GM18520 (cell line): Measurements from ENCODE around the gene CLCN6.
"Not testable (repeated sequence)": the region's sequence is repeated elsewhere in the genome, so short reads cannot be mapped to it uniquely, and the experiment has no call there.

Experiments
- ATAC-seq: cut with Tn5 transposase; IDR thresholded peaks from one replicate; pipeline ENCODE4 v1.9.1; 2021; ENCODE audit not compliant: unreplicated experiment

Gene CLCN6

DNA sequence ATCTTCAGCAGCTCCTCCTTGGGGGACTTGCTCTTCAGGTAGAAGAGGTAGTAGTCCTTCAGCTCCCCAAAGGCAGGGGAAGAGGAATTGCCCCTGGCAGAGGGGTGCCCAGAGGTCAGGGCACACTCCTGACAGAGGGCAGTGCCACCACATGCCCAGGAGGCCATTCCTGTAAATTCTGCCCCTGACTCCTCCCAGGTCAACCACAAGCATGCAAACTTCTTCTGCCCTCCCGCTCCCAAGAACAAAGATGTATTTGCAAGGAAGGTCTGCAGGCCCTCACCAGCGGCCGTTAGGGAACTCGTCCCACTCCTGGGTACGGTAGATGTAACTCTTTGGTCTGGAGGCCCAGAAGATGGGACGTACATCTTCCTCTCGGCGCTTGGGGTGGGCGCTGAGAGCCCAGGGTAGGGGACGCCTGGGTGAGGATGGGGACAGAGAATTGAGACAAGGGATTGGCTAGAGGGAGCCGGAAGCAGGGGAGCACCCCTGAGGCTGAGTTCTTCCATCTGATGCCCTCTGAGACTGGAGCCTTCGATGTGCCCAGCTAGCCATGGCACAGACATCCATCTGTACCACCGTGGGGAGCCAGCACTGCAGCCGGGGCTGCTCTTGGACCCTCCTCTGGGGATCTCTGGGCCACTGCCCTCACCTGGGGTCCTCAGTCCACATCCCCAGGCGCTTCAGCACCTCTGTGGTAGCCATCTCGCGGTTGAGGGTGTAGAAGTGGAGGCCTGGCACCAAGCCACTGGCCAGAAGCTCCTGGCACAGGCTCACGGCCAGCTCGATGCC, 11.3 kb upstream of the CLCN6 start:
- ATAC-seq = no peak

DNA sequence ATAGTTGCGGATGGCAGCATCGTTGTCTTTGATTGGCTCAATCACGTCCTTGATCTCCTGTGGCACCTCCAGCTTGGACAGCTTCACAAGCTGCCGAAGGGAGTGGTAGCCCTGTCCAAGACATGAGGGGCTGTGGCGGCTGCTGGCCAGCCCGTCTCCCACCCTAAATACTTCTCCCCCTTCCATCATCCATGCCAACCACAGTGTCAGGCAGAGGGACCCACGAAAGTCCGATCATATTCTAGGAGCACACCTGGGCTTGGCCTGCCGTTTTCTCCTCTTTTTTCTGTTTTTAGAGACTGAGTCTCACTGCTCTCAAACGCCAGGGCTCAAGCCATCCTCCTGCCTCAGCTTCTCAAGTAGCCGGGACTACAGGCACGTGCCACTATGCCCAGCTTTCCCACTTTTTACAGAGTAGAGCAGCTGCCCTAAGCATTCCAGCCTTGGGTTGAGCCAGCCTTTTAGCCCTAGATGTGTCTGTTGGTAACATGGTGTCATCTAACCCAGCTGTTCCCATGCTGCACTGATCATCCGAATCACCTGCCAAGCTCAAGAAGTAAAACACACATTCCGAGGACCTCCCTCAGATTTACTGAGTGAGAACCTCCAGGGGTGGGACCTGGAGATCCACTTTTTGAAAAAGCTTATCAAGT, 10.6 kb upstream of the CLCN6 start:
- ATAC-seq = no peak

DNA sequence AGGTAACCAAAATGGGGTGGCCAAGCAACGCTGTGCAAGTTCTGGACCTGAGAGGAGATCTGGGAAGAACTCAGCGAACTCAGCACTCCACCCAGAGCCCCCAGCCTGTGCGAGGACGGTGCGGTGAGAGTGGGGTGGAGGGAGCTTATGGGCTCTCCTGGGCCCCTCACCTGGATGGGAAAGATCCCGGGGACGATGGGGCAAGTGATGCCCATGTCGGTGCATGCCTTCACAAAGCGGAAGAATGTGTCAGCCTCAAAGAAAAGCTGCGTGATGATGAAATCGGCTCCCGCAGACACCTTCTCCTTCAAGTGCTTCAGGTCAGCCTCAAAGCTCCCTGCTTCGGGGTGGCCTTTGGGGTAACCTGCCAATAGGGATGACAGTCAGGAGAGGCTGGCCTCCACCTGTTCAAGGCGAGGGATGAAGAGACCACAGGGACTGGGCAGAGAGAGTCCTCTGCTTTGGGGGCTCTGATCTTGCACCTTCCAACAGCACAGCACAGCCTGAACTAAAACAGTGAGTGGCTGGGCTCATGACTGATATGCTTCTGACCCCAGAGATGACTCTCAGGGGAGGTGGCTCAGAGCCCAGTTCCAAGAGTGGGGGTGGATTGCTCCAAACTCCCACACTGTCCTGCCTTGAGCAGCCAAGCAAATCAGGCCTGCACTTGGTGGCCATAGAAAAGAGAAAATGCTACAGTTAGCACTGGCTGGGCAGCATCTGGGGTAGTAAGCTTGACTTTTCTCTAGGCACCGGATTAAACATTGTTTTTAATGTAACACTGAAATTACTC, 9.8 kb upstream of the CLCN6 start:
- ATAC-seq = no peak

GRCh38 chr1:11797525-11798216, 8.3 kb upstream of the CLCN6 start:
- no peak for ATAC-seq

DNA sequence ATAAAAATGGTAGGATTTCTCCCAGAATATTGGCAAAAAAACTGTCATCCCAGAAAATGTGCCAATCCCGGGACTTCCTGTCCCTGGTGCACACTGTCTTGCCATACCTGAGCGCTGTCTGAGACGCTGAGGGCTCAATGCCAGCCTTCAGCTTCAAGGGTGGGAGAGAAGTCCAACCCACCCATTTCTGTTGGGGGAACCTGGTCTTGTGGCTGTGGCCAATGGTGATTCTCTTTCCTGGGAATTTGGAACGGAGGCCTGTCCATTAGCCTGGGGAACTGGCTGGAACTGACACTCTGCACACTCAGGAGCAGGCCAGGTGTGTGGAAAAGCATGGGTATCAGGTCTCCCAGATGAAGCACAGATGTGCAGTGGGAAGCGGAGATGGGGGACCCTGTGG, 6.9 kb upstream of the CLCN6 start:
- ATAC-seq = no peak

GRCh38 chr1:11799896-11800295, 6.1 kb upstream of the CLCN6 start:
- ATAC-seq = no peak

- no peak for ATAC-seq
Observed at GRCh38 chr1:11800391-11800755, 5.6 kb upstream of the CLCN6 start.

DNA sequence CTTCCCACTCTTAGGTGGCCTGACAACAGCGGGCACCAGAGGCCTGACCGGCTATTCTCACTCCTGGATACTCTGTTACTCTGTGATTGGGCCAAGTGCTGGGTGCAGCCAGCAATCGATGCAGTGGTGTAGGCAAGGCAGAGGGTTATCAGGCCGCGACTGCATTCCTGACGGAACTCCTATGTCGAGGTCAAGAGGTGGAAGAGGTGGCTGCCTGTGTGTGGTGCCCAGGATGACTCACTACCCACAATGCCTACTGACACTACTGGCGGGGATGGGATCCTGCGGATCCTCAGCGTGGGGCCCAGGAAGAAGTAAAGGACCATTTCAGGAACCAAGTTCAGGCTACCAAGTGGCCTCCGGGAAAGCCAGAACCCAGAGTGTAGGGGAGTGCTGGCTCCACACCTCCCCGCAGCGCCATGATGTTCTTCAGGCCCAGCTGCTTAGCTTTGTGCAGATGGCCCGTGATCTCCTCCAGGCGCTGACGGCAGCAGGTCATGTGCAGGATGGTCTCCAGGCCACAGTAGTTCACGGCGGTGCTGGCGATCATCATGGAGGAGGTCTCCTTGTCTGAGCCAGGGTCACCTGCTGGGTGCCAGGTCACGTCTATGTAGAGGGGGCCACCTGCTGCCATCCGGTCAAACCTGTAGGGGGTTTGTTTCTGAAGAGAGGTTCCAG, 5.1 kb upstream of the CLCN6 start:
- no peak for ATAC-seq

- ATAC-seq = no peak
Observed at GRCh38 chr1:11802616-11802972, 3.4 kb upstream of the CLCN6 start.

DNA sequence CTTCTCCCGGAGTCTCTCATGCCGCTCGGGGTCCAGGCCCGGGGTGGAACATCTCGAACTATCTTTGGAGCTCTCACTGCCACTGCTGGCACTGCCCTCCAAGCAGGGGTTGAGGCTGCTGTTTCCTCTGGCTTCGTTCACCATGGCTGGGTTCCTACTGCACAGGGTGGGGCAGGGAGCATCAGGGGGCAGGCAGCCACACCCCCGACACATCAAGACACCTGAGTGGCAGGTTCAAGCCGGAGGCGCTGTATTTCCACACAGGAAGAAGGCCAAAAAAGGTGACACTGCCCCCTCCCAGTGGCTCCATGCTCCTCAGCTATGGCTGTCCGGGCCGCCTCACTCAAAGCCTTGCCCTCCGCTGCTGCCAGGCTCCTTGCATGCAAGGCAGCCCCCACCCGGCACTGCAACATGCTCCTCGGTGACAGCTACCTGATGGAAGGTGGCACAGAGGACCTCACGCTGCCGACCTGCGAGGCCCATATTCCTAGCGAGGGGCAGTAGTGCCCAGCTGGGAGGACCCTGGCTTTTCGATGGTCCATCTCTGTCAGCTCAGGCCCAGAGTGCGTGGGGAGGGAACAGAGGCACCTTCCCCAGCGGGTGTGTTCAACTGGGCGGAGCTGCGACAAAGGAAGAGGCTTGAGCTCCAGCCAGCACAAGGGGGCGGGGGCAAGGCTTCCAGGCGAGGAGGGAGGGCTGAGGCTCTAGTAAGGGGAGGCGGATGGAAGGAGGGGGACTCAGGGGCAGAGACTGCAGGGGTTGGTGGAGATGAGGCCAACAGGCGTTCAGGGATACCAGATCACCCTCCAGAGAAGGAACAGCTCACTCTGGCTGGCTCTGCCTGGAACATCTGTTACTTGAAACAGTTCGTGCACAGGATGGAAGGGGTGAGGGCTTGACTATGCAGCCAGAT, 2.8 kb upstream of the CLCN6 start:
- ATAC-seq = no peak

GRCh38 chr1:11803924-11804665, 1.9 kb upstream of the CLCN6 start:
- not testable (repeated sequence) for ATAC-seq

DNA sequence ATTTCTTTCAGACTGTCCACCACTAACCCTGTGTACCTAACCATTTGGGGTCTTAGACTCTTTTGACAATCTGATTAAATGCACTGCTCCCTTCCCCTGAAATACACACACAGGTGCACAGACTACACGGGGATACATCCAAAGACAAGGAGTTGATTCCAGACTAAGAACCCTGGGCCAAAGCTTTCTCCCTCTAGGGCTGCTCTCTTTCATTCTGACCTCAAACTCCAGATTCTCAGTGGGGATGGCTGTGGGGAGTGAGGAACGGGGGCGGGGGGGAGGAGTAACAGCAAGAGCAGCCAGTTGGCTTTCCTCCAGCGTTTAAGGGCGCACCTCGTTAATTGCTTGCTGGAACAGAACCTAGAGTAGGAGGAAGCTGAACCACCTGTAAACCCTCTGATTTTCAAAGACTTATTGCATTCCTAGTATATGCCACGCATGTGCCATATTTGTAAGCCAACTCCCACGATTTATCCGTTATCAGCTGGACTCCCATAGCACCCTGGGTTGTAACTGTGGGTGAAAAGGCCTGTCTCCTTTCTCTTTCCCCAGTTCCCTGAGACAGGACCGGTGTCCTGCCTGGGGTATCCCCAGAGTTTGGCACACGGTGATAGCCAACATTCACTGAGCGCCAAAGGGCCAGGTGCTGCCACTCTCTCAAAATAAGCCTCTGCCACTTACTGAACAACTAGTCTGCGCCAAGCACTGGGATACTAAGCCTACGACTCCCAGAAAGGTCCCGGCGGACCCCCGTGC, 1.1 kb upstream of the CLCN6 start:
- ATAC-seq = no peak

DNA sequence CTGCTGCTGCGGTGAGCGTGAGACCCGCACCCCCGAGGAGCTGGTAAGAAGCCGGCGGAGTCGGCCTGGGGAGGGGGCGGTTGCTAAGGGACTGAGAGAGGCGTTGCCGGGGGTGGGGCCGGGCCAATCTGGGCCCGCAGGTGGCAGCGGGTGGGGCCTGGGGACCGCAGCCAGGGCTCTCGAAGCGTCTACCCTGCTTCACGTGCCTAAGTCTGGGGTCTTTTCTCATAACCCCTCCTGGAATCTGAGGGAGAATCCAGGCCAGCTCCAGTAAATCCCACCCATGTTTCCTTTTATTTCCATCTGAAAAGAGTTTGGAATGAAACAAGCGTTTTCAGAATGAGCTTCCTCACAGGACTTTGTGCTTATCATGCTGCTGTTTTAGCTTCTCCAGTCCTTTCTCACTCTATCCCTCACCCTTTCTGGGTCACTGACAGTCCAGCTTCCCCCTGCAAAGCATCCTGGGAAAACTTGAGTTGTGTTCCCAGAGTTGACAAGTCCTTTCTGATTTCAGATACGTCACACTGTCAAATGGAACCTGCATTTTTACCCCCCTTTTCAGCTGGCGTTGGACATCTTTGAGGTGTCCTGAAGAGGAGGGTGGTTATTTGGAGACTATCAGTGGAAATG, 431 bp downstream of the CLCN6 start:
- ATAC-seq = peak; percentile 20

- no peak for ATAC-seq
Observed at GRCh38 chr1:11807133-11807532, 1.1 kb downstream of the CLCN6 start.

- no peak for ATAC-seq
Observed at GRCh38 chr1:11813021-11813420, 7.0 kb downstream of the CLCN6 start.

- ATAC-seq = no peak
Observed at GRCh38 chr1:11817192-11817591, 11.2 kb downstream of the CLCN6 start.

DNA sequence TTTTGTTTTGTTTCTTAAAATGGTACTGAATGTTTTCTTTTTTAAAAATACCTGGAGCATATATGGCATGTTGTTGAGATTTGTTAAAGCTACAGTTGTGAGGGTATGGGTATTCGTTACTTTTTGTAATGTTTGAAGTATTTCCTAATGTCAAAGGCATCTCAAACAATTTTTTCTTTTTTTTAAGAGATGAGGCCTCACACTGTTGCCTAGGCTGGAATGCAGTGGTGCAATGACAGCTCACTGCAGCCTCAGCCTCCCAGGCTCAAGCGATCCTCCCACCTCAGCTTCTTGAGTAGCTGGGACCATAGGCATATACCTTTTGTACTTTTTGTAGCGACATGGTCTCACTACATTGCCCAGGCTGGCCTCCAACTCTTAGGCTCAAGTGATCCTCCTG, 16.1 kb downstream of the CLCN6 start:
- ATAC-seq = no peak
